ENCODE measurements around the gene NPFF. TPM values are rescaled to one million over a fixed set of nuclear protein-coding genes. Genes with fewer than 3 reads are reported as not detected.

Gene NPFF
- total RNA-seq, 1 experiment from 2014 or later: not detected

- H3K4me3 Mint-ChIP-seq (ENCODE audit: low read depth, unreplicated experiment): no peak overlapping the region
- intact Hi-C loops (cut with micrococcal nuclease; ENCODE audit: unreplicated experiment): no loop called here
- no peaks in the 10 kb centered on the region for H3K27me3 Mint-ChIP-seq (ENCODE audit: unreplicated experiment)
- no peak overlapping the region for H3K27ac Mint-ChIP-seq (ENCODE audit: unreplicated experiment)
- no TSS peak for BruUV-seq (replicated peaks)
- no peak for TF ChIP-seq CTCF (IDR thresholded peaks at IDR 0.05; ENCODE audit: unreplicated experiment)
- no peak for DNase-seq
- peaks cover 37% of the 10 kb centered on the region for H3K36me3 Mint-ChIP-seq (ENCODE audit: insufficient read depth, unreplicated experiment)
- no peaks in the 10 kb centered on the region for H3K4me1 Mint-ChIP-seq (ENCODE audit: low read depth, unreplicated experiment)
- CTCF ChIA-PET: no interaction called here
- H3K9me3 Mint-ChIP-seq (ENCODE audit: low read depth, unreplicated experiment): no peaks in the 10 kb centered on the region
These were observed 26.2 kb upstream of the NPFF start for GRCh38 chr12:53533471-53533870.

- no peak overlapping the region for H3K4me3 Mint-ChIP-seq (ENCODE audit: low read depth, unreplicated experiment)
- no peak overlapping the region for H3K27ac Mint-ChIP-seq (ENCODE audit: unreplicated experiment)
- no TSS peak for BruUV-seq (replicated peaks)
These were observed 25.5 kb upstream of the NPFF start for GRCh38 chr12:53532524-53533445.

GRCh38 chr12:53532021-53532420 is 24.7 kb upstream of the NPFF start:
- H3K36me3 Mint-ChIP-seq (ENCODE audit: insufficient read depth, unreplicated experiment): peaks cover 30% of the 10 kb centered on the region
- CTCF ChIA-PET: no interaction called here
- no peak overlapping the region for H3K27ac Mint-ChIP-seq (ENCODE audit: unreplicated experiment)

More at GRCh38 chr12:53532524-53533445, 25.5 kb upstream of the NPFF start:
- Mint-ChIP-seq H3K4me1 (ENCODE audit: low read depth, unreplicated experiment) (no peaks in the 10 kb centered on the region), H3K36me3 (ENCODE audit: insufficient read depth, unreplicated experiment) (peaks cover 30% of the 10 kb centered on the region), H3K9me3 (ENCODE audit: low read depth, unreplicated experiment) (no peaks in the 10 kb centered on the region), H3K27me3 (ENCODE audit: unreplicated experiment) (no peaks in the 10 kb centered on the region)
- CTCF ChIA-PET: no interaction called here
- no peak for TF ChIP-seq CTCF (IDR thresholded peaks at IDR 0.05; ENCODE audit: unreplicated experiment)
- intact Hi-C loops (cut with micrococcal nuclease; ENCODE audit: unreplicated experiment): no loop called here
- no peak for DNase-seq

GRCh38 chr12:53530920-53531319 is 23.6 kb upstream of the NPFF start:
- Mint-ChIP-seq H3K4me1 (ENCODE audit: low read depth, unreplicated experiment) (no peaks in the 10 kb centered on the region), H3K27me3 (ENCODE audit: unreplicated experiment) (no peaks in the 10 kb centered on the region), H3K9me3 (ENCODE audit: low read depth, unreplicated experiment) (no peaks in the 10 kb centered on the region), H3K36me3 (ENCODE audit: insufficient read depth, unreplicated experiment) (peaks cover 26% of the 10 kb centered on the region), H3K4me3 (ENCODE audit: low read depth, unreplicated experiment) (no peak overlapping the region), H3K27ac (ENCODE audit: unreplicated experiment) (no peak overlapping the region)
- no TSS peak for BruUV-seq (replicated peaks)
- CTCF ChIA-PET: interaction anchor here (0.7 kb wide), 1 partner anchor 847 kb away, joined by 3 read pairs; no protein-coding TSS in a partner anchor
- no peak for TF ChIP-seq CTCF (IDR thresholded peaks at IDR 0.05; ENCODE audit: unreplicated experiment)
- DNase-seq: no peak
- intact Hi-C loops (cut with micrococcal nuclease; ENCODE audit: unreplicated experiment): no loop called here

More at GRCh38 chr12:53532021-53532420, 24.7 kb upstream of the NPFF start:
- H3K9me3 Mint-ChIP-seq (ENCODE audit: low read depth, unreplicated experiment): no peaks in the 10 kb centered on the region
- no peak overlapping the region for H3K4me3 Mint-ChIP-seq (ENCODE audit: low read depth, unreplicated experiment)
- no TSS peak for BruUV-seq (replicated peaks)
- H3K4me1 Mint-ChIP-seq (ENCODE audit: low read depth, unreplicated experiment): no peaks in the 10 kb centered on the region
- H3K27me3 Mint-ChIP-seq (ENCODE audit: unreplicated experiment): no peaks in the 10 kb centered on the region
- no peak for TF ChIP-seq CTCF (IDR thresholded peaks at IDR 0.05; ENCODE audit: unreplicated experiment)
- no peak for DNase-seq
- intact Hi-C loops (cut with micrococcal nuclease; ENCODE audit: unreplicated experiment): no loop called here

Data from Calu3 (cell line).